HepG2 (cell line): ENCODE results near the gene USP30. TPM values are rescaled to one million over a fixed set of nuclear protein-coding genes. Genes with fewer than 3 reads are reported as not detected.

Experiments
- CEBPB ChIP-seq: IDR thresholded peaks from 2 replicates; pipeline ENCODE4 v1.6.1; 2011; ENCODE audit warnings: low read depth, low read length, improper control_type of control experiment, borderline replicate concordance
- DR1 ChIP-seq: sonication (generic); formaldehyde crosslinking; IDR thresholded peaks from 2 replicates; pipeline ENCODE4 v1.8.0; 2021; ENCODE audit warnings: mild to moderate bottlenecking, missing genetic modification reagents, inconsistent platforms
- ESRRA ChIP-seq: sonication (generic); formaldehyde crosslinking; IDR thresholded peaks from 2 replicates; pipeline ENCODE4 v1.5.1; 2020; ENCODE audit warnings: mild to moderate bottlenecking, low read depth, missing genetic modification reagents
- FOXK2 ChIP-seq: fragments of 450-650 bp; IDR thresholded peaks from 2 replicates; pipeline ENCODE4 v1.6.1; 2016
- HES4 ChIP-seq: sonication (generic); formaldehyde crosslinking; IDR thresholded peaks from 2 replicates; pipeline ENCODE4 v1.9.0; 2021; ENCODE audit warnings: mild to moderate bottlenecking, missing genetic modification reagents, borderline replicate concordance
- HNF4A ChIP-seq: sonication (generic); formaldehyde crosslinking; IDR thresholded peaks from 2 replicates; pipeline ENCODE4 v1.4.0; 2020; ENCODE audit warnings: missing genetic modification reagents
- KDM6A ChIP-seq: IDR thresholded peaks from 2 replicates; pipeline ENCODE4 v1.6.1; 2016; ENCODE audit warnings: low read depth
- MXD3 ChIP-seq: IDR thresholded peaks from 2 replicates; pipeline ENCODE4 v1.6.1; 2016; ENCODE audit warnings: mild to moderate bottlenecking, missing biosample characterization, missing genetic modification reagents
- SATB2 ChIP-seq: sonication (generic); formaldehyde crosslinking; IDR thresholded peaks from 2 replicates; pipeline ENCODE4 v1.5.0; 2020; ENCODE audit warnings: missing genetic modification reagents
- TFAP4 ChIP-seq: sonication (generic); IDR thresholded peaks from 2 replicates; pipeline ENCODE4 v1.6.1; 2016; ENCODE audit warnings: low read depth, borderline replicate concordance
- ZNF124 ChIP-seq: sonication (generic); formaldehyde crosslinking; IDR thresholded peaks from 2 replicates; pipeline ENCODE4 v1.4.0; 2020; ENCODE audit warnings: missing genetic modification reagents
- ZNF260 ChIP-seq: sonication (generic); formaldehyde crosslinking; IDR thresholded peaks from 2 replicates; pipeline ENCODE4 v1.4.0; 2020; ENCODE audit warnings: missing genetic modification reagents, low read depth, mild to moderate bottlenecking, borderline replicate concordance
- ZNF333 ChIP-seq: sonication (generic); formaldehyde crosslinking; IDR thresholded peaks from 2 replicates; pipeline ENCODE4 v1.4.0; 2020; ENCODE audit warnings: mild to moderate bottlenecking, missing genetic modification reagents, borderline replicate concordance
- ZNF83 ChIP-seq: sonication (generic); formaldehyde crosslinking; IDR thresholded peaks from 2 replicates; pipeline ENCODE4 v1.4.0; 2020; ENCODE audit warnings: missing genetic modification reagents, mild to moderate bottlenecking, borderline replicate concordance
- ZZZ3 ChIP-seq: sonication (generic); formaldehyde crosslinking; IDR thresholded peaks from 2 replicates; pipeline ENCODE4 v1.4.0; 2020; ENCODE audit warnings: missing genetic modification reagents, mild to moderate bottlenecking, borderline replicate concordance
- polyA plus RNA-seq, 8 experiments: library from polyadenylated mRNA; depleted of rRNA in 3 of 8; stranded (reverse) in 7 of 8; unstranded in 1 of 8; fragments of >200 nt; fragmentation: Illumina TruSeq in 4 of 8; extraction: Trizol in 4 of 8; gene quantifications; 2 replicates each; pipeline versions ENCODE4 v1.2.1 to v1.2.3, GENCODE V29; 2011 to 2016; ENCODE audit warnings: low read depth in 4 of 8, missing spikeins in 1 of 8, mixed read lengths in 1 of 8; ENCODE audit not compliant: insufficient read depth in 1 of 8
- total RNA-seq, 5 experiments: library from RNA; depleted of rRNA; stranded (reverse); fragments of >200 nt; fragmentation: Illumina TruSeq; extraction: Trizol; gene quantifications; 2 replicates each; pipeline ENCODE4 v1.2.3, GENCODE V29; 2016; ENCODE audit warnings: low read depth in 1 of 5
- TF ChIP-seq, protein P1 (sequence below): sonication (generic); formaldehyde crosslinking; IDR thresholded peaks from 2 replicates; pipeline ENCODE4 v1.4.0; 2020; ENCODE audit warnings: missing genetic modification reagents, mild to moderate bottlenecking, borderline replicate concordance
- TF ChIP-seq, protein P2 (sequence below): sonication (generic); formaldehyde crosslinking; IDR thresholded peaks from 2 replicates; pipeline ENCODE4 v1.5.0; 2020; ENCODE audit warnings: missing genetic modification reagents
- TF ChIP-seq, protein P3 (sequence below): sonication (generic); formaldehyde crosslinking; IDR thresholded peaks from 2 replicates; pipeline ENCODE4 v1.4.0; 2020; ENCODE audit warnings: missing genetic modification reagents
- TF ChIP-seq, protein P4 (sequence below): sonication (generic); formaldehyde crosslinking; IDR thresholded peaks from 2 replicates; pipeline ENCODE4 v1.8.0; 2022; ENCODE audit warnings: mild to moderate bottlenecking, missing genetic modification reagents, moderate library complexity
- TF ChIP-seq, protein P5 (sequence below): sonication (generic); formaldehyde crosslinking; IDR thresholded peaks from 2 replicates; pipeline ENCODE4 v1.5.0; 2020; ENCODE audit warnings: missing genetic modification reagents

The USP30 gene
- total and polyA plus RNA-seq, 2 of the 13 experiments (the other 11 are each of a cell fraction or from before 2014, with no cell fraction given) = 11.2 to 20.8 TPM

DNA sequence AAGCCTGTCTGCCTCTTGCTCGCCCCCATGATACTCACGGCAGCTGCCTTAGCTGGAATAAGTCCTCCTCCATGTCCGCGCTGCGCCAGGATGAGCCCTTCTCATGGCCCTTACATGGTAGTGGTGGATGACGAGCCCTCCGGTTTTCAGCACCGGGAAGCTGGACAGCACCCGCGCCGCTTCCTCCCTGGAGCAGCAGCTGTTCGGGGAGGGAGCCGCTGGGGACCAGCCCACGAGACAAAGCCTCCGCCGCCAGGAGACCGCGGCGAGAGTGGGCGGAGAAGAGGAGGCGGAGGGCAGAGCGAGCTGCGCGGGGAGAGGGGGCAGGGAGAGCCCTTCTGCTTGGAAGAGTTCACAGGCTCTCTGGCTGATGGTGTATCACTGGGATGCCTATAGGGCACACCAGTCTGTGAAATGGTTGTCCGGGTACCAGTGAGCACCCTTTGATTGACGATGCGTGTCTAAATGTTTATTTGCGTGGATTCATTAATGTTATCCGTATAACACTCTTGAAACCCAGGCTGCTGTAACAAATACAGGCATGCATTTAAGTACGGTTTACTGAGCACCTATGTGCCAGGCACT, 31.5 kb upstream of the USP30 start, which contains the start of gene SVOP (continued):
- TF ChIP-seq ESRRA = no peak
- TF ChIP-seq, protein P1, sequence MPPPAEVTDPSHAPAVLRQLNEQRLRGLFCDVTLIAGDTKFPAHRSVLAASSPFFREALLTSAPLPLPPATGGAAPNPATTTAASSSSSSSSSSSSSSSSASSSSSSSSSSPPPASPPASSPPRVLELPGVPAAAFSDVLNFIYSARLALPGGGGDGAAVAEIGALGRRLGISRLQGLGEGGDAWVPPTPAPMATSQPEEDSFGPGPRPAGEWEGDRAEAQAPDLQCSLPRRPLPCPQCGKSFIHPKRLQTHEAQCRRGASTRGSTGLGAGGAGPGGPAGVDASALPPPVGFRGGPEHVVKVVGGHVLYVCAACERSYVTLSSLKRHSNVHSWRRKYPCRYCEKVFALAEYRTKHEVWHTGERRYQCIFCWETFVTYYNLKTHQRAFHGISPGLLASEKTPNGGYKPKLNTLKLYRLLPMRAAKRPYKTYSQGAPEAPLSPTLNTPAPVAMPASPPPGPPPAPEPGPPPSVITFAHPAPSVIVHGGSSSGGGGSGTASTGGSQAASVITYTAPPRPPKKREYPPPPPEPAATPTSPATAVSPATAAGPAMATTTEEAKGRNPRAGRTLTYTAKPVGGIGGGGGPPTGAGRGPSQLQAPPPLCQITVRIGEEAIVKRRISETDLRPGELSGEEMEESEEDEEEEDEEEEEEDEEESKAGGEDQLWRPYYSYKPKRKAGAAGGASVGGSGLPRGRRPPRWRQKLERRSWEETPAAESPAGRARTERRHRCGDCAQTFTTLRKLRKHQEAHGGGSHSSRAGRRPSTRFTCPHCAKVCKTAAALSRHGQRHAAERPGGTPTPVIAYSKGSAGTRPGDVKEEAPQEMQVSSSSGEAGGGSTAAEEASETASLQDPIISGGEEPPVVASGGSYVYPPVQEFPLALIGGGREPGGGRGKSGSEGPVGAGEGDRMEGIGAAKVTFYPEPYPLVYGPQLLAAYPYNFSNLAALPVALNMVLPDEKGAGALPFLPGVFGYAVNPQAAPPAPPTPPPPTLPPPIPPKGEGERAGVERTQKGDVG (CRISPR knock-in tag) = no peak
- TF ChIP-seq TFAP4 = peak; percentile 97
- TF ChIP-seq, protein P2, sequence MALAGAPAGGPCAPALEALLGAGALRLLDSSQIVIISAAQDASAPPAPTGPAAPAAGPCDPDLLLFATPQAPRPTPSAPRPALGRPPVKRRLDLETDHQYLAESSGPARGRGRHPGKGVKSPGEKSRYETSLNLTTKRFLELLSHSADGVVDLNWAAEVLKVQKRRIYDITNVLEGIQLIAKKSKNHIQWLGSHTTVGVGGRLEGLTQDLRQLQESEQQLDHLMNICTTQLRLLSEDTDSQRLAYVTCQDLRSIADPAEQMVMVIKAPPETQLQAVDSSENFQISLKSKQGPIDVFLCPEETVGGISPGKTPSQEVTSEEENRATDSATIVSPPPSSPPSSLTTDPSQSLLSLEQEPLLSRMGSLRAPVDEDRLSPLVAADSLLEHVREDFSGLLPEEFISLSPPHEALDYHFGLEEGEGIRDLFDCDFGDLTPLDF = 0 out of 2 replicates have a peak, but pooled peaks have one; percentile 42
- peak; percentile 74; the same call in 1 of the 2 replicates for TF ChIP-seq ZNF124 (CRISPR knock-in tag)
- TF ChIP-seq SATB2 (CRISPR knock-in tag) = peak; percentile 81; the same call in 1 of the 2 replicates
- peak; percentile 67; the same call in 1 of the 2 replicates for TF ChIP-seq ZNF83
- TF ChIP-seq KDM6A = no peak
- TF ChIP-seq ZNF333 (CRISPR knock-in tag) = peak; percentile 47; the same call in 1 of the 2 replicates
- no peak for TF ChIP-seq FOXK2
- TF ChIP-seq CEBPB = no peak
- TF ChIP-seq, protein P3, sequence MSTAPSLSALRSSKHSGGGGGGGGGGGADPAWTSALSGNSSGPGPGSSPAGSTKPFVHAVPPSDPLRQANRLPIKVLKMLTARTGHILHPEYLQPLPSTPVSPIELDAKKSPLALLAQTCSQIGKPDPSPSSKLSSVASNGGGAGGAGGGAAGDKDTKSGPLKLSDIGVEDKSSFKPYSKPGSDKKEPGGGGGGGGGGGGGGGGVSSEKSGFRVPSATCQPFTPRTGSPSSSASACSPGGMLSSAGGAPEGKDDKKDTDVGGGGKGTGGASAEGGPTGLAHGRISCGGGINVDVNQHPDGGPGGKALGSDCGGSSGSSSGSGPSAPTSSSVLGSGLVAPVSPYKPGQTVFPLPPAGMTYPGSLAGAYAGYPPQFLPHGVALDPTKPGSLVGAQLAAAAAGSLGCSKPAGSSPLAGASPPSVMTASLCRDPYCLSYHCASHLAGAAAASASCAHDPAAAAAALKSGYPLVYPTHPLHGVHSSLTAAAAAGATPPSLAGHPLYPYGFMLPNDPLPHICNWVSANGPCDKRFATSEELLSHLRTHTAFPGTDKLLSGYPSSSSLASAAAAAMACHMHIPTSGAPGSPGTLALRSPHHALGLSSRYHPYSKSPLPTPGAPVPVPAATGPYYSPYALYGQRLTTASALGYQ (CRISPR knock-in tag) = peak; percentile 47; the same call in 1 of the 2 replicates
- peak; percentile 92 for TF ChIP-seq HES4 (CRISPR knock-in tag)
- TF ChIP-seq, protein P4, sequence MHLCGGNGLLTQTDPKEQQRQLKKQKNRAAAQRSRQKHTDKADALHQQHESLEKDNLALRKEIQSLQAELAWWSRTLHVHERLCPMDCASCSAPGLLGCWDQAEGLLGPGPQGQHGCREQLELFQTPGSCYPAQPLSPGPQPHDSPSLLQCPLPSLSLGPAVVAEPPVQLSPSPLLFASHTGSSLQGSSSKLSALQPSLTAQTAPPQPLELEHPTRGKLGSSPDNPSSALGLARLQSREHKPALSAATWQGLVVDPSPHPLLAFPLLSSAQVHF (CRISPR knock-in tag) = peak; percentile 87
- TF ChIP-seq, protein P5, sequence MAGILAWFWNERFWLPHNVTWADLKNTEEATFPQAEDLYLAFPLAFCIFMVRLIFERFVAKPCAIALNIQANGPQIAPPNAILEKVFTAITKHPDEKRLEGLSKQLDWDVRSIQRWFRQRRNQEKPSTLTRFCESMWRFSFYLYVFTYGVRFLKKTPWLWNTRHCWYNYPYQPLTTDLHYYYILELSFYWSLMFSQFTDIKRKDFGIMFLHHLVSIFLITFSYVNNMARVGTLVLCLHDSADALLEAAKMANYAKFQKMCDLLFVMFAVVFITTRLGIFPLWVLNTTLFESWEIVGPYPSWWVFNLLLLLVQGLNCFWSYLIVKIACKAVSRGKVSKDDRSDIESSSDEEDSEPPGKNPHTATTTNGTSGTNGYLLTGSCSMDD (CRISPR knock-in tag) = no peak
- TF ChIP-seq ZNF260 (CRISPR knock-in tag) = no peak
- no peak for TF ChIP-seq DR1 (CRISPR knock-in tag)
- peak; percentile 72; the same call in 1 of the 2 replicates for TF ChIP-seq ZZZ3 (CRISPR knock-in tag)
- peak; percentile 95 for TF ChIP-seq MXD3 (CRISPR knock-in tag)
- no peak for TF ChIP-seq HNF4A (CRISPR knock-in tag)
